Measurements from ENCODE around the gene AFF4.

AFF4 gene

GRCh38 chr5:132840313-132840712, 123.1 kb downstream of the AFF4 start:
- Histone ChIP-seq H2AFZ (ENCODE audit: low read depth, low read length) (no peak overlapping the region), H3K36me3 (replicated peaks; ENCODE audit: low read depth, low read length) (no peaks in the 10 kb centered on the region), H3K4me1 (ENCODE audit: low read length) (no peaks in the 10 kb centered on the region), H4K20me1 (ENCODE audit: insufficient read depth, low read length) (no peaks in the 10 kb centered on the region), H3K4me2 (ENCODE audit: low read length) (no peak overlapping the region), H3K27me3 (ENCODE audit: low read depth, low read length) (no peaks in the 10 kb centered on the region), H3K79me2 (ENCODE audit: low read length) (no peaks in the 10 kb centered on the region), H3K27ac (ENCODE audit: low read length) (no peak overlapping the region), H3K9ac (ENCODE audit: low read length) (no peak overlapping the region), H3K4me3 (ENCODE audit: low read length) (no peak overlapping the region), H3K9me3 (ENCODE audit: insufficient read depth, low read length) (no peaks in the 10 kb centered on the region)
- TF ChIP-seq, protein P1, sequence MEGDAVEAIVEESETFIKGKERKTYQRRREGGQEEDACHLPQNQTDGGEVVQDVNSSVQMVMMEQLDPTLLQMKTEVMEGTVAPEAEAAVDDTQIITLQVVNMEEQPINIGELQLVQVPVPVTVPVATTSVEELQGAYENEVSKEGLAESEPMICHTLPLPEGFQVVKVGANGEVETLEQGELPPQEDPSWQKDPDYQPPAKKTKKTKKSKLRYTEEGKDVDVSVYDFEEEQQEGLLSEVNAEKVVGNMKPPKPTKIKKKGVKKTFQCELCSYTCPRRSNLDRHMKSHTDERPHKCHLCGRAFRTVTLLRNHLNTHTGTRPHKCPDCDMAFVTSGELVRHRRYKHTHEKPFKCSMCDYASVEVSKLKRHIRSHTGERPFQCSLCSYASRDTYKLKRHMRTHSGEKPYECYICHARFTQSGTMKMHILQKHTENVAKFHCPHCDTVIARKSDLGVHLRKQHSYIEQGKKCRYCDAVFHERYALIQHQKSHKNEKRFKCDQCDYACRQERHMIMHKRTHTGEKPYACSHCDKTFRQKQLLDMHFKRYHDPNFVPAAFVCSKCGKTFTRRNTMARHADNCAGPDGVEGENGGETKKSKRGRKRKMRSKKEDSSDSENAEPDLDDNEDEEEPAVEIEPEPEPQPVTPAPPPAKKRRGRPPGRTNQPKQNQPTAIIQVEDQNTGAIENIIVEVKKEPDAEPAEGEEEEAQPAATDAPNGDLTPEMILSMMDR (IDR thresholded peaks at IDR 0.05; ENCODE audit: low read depth, low read length): no peak
- TF ChIP-seq EZH2phosphoT487 (IDR thresholded peaks at IDR 0.05; ENCODE audit: low read depth): no peak

DNA sequence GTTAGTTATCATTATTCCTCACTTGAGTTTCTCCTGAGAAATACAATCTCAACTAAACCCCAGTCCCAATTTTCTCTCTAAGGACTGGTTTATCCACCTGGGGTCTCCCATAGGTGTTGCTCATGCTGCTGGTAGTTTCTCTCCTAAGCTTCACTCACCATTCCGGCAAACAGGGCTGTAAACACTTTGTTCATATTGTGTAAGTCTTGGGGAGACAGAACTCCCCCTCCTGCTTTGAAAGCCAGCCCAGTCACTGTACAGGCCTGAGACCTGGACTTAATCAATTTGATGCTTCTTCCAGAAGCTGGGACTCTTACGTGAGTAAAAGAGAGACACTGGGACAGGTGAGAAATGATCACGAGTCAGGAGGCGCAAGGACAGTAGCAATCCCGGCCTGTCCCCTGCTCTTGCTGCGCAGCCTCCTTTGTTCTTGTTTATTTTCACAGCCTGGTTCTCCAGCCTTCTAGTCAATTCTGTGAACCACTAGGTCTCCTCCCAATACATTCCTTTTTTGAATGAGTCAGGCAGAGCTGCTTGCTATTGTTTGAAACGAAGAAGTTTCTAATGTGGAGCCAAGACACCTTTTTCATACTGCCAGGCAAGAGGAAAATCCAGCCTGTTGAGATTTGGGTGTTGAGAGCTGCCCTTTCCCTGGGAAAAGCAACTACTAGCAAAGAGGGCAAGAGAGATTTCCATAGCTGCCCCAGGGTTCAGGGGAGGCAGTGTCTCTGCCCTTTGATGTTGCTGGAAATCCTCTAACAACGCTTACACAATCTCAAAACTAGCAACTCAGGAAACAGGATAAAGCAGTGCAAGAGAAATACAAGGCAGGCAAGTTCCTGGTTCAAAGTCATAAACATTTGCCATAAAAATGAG, 123.8 kb downstream of the AFF4 start:
- H3K4me3 ChIP-seq (ENCODE audit: low read length): no peak overlapping the region
- H3K4me1 ChIP-seq (ENCODE audit: low read length): no peaks in the 10 kb centered on the region
- no peaks in the 10 kb centered on the region for H3K36me3 ChIP-seq (replicated peaks; ENCODE audit: low read depth, low read length)
- H3K27ac ChIP-seq (ENCODE audit: low read length): no peak overlapping the region
- H3K9ac ChIP-seq (ENCODE audit: low read length): no peak overlapping the region
- no peaks in the 10 kb centered on the region for H3K9me3 ChIP-seq (ENCODE audit: insufficient read depth, low read length)
- no peak overlapping the region for H2AFZ ChIP-seq (ENCODE audit: low read depth, low read length)
- H3K27me3 ChIP-seq (ENCODE audit: low read depth, low read length): no peaks in the 10 kb centered on the region
- H3K79me2 ChIP-seq (ENCODE audit: low read length): no peaks in the 10 kb centered on the region
- TF ChIP-seq EZH2phosphoT487 (IDR thresholded peaks at IDR 0.05; ENCODE audit: low read depth): no peak
- TF ChIP-seq, protein P1 (IDR thresholded peaks at IDR 0.05; ENCODE audit: low read depth, low read length): no peak
- no peaks in the 10 kb centered on the region for H4K20me1 ChIP-seq (ENCODE audit: insufficient read depth, low read length)
- H3K4me2 ChIP-seq (ENCODE audit: low read length): no peak overlapping the region

DNA sequence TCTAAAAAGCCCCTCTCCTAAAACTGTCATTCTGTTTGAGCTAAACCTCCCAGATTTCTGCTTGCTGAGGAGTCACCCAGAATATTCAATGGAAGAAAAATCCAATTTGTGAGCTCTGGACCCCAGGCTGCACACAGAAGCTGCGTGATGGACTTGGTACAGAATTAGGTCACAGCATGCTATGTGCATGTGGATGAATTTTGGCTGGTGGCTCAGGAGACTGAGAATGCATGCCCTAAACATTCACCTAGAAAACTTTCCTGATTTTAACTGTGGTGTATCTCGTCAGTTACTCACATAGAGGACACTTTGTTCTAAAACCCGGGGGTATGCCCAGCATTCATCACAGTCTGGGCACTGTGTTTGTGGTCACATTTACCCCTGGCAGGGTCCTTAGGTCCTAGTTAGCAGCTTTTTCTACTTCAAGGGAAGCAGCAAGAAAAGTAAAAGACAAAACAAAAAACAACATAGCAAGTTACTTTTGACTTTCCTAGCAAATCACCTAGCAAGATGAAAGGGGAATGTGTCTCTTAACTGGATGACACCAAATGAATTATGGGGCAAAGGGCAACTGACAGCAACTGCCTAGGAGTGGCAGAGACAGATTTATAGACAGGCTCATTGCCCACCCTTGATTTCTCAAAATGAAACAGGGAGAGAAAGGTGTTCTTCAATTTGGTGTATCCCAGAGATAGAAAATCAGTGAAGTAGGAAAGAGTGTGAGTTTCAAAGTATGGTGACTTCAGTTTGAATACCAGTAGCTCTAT, 124.7 kb downstream of the AFF4 start:
- Histone ChIP-seq H3K27ac (ENCODE audit: low read length) (no peak overlapping the region), H3K36me3 (replicated peaks; ENCODE audit: low read depth, low read length) (no peaks in the 10 kb centered on the region), H3K4me3 (ENCODE audit: low read length) (no peak overlapping the region), H3K4me2 (ENCODE audit: low read length) (no peak overlapping the region), H3K9ac (ENCODE audit: low read length) (no peak overlapping the region), H3K27me3 (ENCODE audit: low read depth, low read length) (no peaks in the 10 kb centered on the region), H4K20me1 (ENCODE audit: insufficient read depth, low read length) (no peaks in the 10 kb centered on the region), H3K4me1 (ENCODE audit: low read length) (no peaks in the 10 kb centered on the region), H3K9me3 (ENCODE audit: insufficient read depth, low read length) (no peaks in the 10 kb centered on the region), H3K79me2 (ENCODE audit: low read length) (no peaks in the 10 kb centered on the region), H2AFZ (ENCODE audit: low read depth, low read length) (no peak overlapping the region)
- no peak for TF ChIP-seq EZH2phosphoT487 (IDR thresholded peaks at IDR 0.05; ENCODE audit: low read depth)
- TF ChIP-seq, protein P1 (IDR thresholded peaks at IDR 0.05; ENCODE audit: low read depth, low read length): no peak

DNA sequence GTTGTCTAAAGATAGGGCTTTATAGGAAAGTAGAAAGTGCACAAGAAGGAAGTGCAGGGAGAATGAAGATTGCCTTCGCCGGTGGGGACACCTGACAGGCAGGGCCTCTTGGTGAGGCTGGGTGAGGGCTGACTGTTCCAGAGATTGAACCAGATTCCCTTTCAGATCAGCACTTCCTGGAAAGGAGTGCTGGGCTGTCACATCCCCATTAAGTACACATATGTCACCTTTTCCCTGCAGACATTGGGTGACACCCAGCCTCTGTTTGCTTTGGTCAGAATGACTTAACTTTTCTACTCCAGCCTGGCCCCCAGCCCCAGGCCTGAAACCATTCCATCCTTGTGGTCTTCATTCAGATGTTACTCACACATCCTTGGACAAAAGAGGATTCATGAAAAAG, 125.6 kb downstream of the AFF4 start:
- Histone ChIP-seq H3K4me3 (ENCODE audit: low read length) (no peak overlapping the region), H3K36me3 (replicated peaks; ENCODE audit: low read depth, low read length) (no peaks in the 10 kb centered on the region), H3K4me1 (ENCODE audit: low read length) (no peaks in the 10 kb centered on the region), H3K9ac (ENCODE audit: low read length) (no peak overlapping the region), H3K79me2 (ENCODE audit: low read length) (no peaks in the 10 kb centered on the region), H3K9me3 (ENCODE audit: insufficient read depth, low read length) (no peaks in the 10 kb centered on the region), H3K27ac (ENCODE audit: low read length) (no peak overlapping the region), H3K4me2 (ENCODE audit: low read length) (no peak overlapping the region), H3K27me3 (ENCODE audit: low read depth, low read length) (no peaks in the 10 kb centered on the region), H2AFZ (ENCODE audit: low read depth, low read length) (no peak overlapping the region), H4K20me1 (ENCODE audit: insufficient read depth, low read length) (no peaks in the 10 kb centered on the region)
- TF ChIP-seq, protein P1 (IDR thresholded peaks at IDR 0.05; ENCODE audit: low read depth, low read length): no peak
- no peak for TF ChIP-seq EZH2phosphoT487 (IDR thresholded peaks at IDR 0.05; ENCODE audit: low read depth)
